AG09319 (cell line): ENCODE measurements around the gene CHD6.

Source experiments
- DNase-seq: peaks from one replicate; pipeline ENCODE4 v3.0.0-alpha.2; 2010; ENCODE audit warnings: low read depth; ENCODE audit errors: extremely low read depth
- CTCF ChIP-seq: IDR thresholded peaks from 2 replicates; pipeline ENCODE4 v1.5.1; 2011; ENCODE audit warnings: low read depth, mild to moderate bottlenecking, inconsistent platforms, low read length, moderate library complexity

Gene CHD6

GRCh38 chr20:41617902-41618806 lies at the start of gene CHD6:
Gene CHD6, minus strand, starts transcription at chr20:41618377. Its CDS starts 67,040 bp downstream, at chr20:41551337.
- TF ChIP-seq CTCF = no peak
- DNase-seq = peak; percentile 99

- no peak for TF ChIP-seq CTCF
Measured at GRCh38 chr20:41664584-41664983, 46.4 kb upstream of the CHD6 start.

GRCh38 chr20:41657655-41658054 lies 39.5 kb upstream of the CHD6 start:
- DNase-seq = no peak
- no peak for TF ChIP-seq CTCF

More at GRCh38 chr20:41664584-41664983, 46.4 kb upstream of the CHD6 start:
- DNase-seq = no peak

GRCh38 chr20:41655962-41656618 lies 37.9 kb upstream of the CHD6 start:
- no peak for DNase-seq
- no peak for TF ChIP-seq CTCF

GRCh38 chr20:41654884-41655283 lies 36.7 kb upstream of the CHD6 start:
- no peak for TF ChIP-seq CTCF

GRCh38 chr20:41654292-41654691 lies 36.1 kb upstream of the CHD6 start:
- DNase-seq = no peak
- no peak for TF ChIP-seq CTCF

More at GRCh38 chr20:41654884-41655283, 36.7 kb upstream of the CHD6 start:
- no peak for DNase-seq
